GM21619 (cell line): ENCODE results near the gene SPOCK3.
"Not testable (repeated sequence)": the region's sequence is repeated elsewhere in the genome, so short reads cannot be mapped to it uniquely, and the experiment has no call there.

Source experiments
- ATAC-seq: cut with Tn5 transposase; IDR thresholded peaks from one replicate; pipeline ENCODE4 v1.9.1; 2021; ENCODE audit not compliant: unreplicated experiment

Gene SPOCK3

GRCh38 chr4:166968219-166968618 is 266.1 kb downstream of the SPOCK3 start:
- not testable (repeated sequence) for ATAC-seq

- ATAC-seq = no peak
These were observed 268.7 kb downstream of the SPOCK3 start for GRCh38 chr4:166965562-166965961.

GRCh38 chr4:166957451-166957850 is 276.8 kb downstream of the SPOCK3 start:
- no peak for ATAC-seq

- ATAC-seq = no peak
These were observed 277.8 kb downstream of the SPOCK3 start for GRCh38 chr4:166956484-166956883.

- peak; percentile 61 for ATAC-seq
These were observed 292.7 kb downstream of the SPOCK3 start for GRCh38 chr4:166941629-166942028.

GRCh38 chr4:166930464-166930863 is 303.8 kb downstream of the SPOCK3 start:
- ATAC-seq = no peak

- ATAC-seq = no peak
These were observed 309.9 kb downstream of the SPOCK3 start for GRCh38 chr4:166924424-166924823.

GRCh38 chr4:166913926-166914325 is 320.4 kb downstream of the SPOCK3 start:
- ATAC-seq = no peak

- ATAC-seq = no peak
These were observed 330.9 kb downstream of the SPOCK3 start for GRCh38 chr4:166903408-166903807.

GRCh38 chr4:166902941-166903340 is 331.4 kb downstream of the SPOCK3 start:
- ATAC-seq = no peak

GRCh38 chr4:166896254-166896653 is 338.0 kb downstream of the SPOCK3 start:
- peak; percentile 53 for ATAC-seq

GRCh38 chr4:166895771-166896170 is 338.5 kb downstream of the SPOCK3 start:
- ATAC-seq = peak; percentile 15

- no peak for ATAC-seq
These were observed 346.8 kb downstream of the SPOCK3 start for GRCh38 chr4:166887457-166887856.

GRCh38 chr4:166886718-166887117 is 347.6 kb downstream of the SPOCK3 start:
- ATAC-seq = no peak

- no peak for ATAC-seq
These were observed 352.1 kb downstream of the SPOCK3 start for GRCh38 chr4:166882221-166882620.

GRCh38 chr4:166875821-166876220 is 358.5 kb downstream of the SPOCK3 start:
- no peak for ATAC-seq

GRCh38 chr4:166862032-166862431 is 372.3 kb downstream of the SPOCK3 start:
- no peak for ATAC-seq

- not testable (repeated sequence) for ATAC-seq
These were observed 383.9 kb downstream of the SPOCK3 start for GRCh38 chr4:166850398-166850797.

GRCh38 chr4:166846939-166847338 is 387.4 kb downstream of the SPOCK3 start:
- no peak for ATAC-seq

- ATAC-seq = no peak
These were observed 391.5 kb downstream of the SPOCK3 start for GRCh38 chr4:166842795-166843261.

GRCh38 chr4:166839615-166840251 is 394.6 kb downstream of the SPOCK3 start:
- peak; percentile 81 for ATAC-seq

GRCh38 chr4:166838975-166839614 is 395.2 kb downstream of the SPOCK3 start:
- ATAC-seq = peak; percentile 61

- ATAC-seq = no peak
These were observed 397.4 kb downstream of the SPOCK3 start for GRCh38 chr4:166836865-166837264.
